Panc1 (cell line): ENCODE data around the gene LINGO4.

Experiments used
- CTCF ChIP-seq: fragments of 450-650 bp; IDR thresholded peaks from 2 replicates; pipeline ENCODE4 v1.5.1; 2017; ENCODE audit warnings: mild to moderate bottlenecking
- TCF7L2 ChIP-seq: IDR thresholded peaks from 2 replicates; pipeline ENCODE4 v1.6.1; 2011; ENCODE audit warnings: mild to moderate bottlenecking, low read depth, low read length, inconsistent platforms

GRCh38 chr1:151837197-151837596, 32.0 kb upstream of the LINGO4 start:
- no peak for TF ChIP-seq TCF7L2
- TF ChIP-seq CTCF, result no peak
